GM19193 (cell line): Measurements from ENCODE around the gene PTGIS.

ENCODE experiments used
- POLR2A ChIP-seq: IDR thresholded peaks from 4 replicates; pipeline ENCODE4 v1.6.1; 2011; ENCODE audit not compliant: insufficient read depth, insufficient read length; ENCODE audit errors: extremely low read depth

Gene PTGIS

GRCh38 chr20:49570828-49571552, 3.1 kb upstream of the PTGIS start:
- no peak for TF ChIP-seq POLR2A

- TF ChIP-seq POLR2A: no peak
Measured at GRCh38 chr20:49570161-49570827, 2.4 kb upstream of the PTGIS start.

GRCh38 chr20:49569411-49570115, 1.6 kb upstream of the PTGIS start:
- no peak for TF ChIP-seq POLR2A

GRCh38 chr20:49568278-49569151, 578 bp upstream of the PTGIS start:
- no peak for TF ChIP-seq POLR2A

- no peak for TF ChIP-seq POLR2A
Measured at GRCh38 chr20:49566401-49567364, 1.3 kb downstream of the PTGIS start.

- TF ChIP-seq POLR2A: no peak
Measured at GRCh38 chr20:49563015-49563980, 4.6 kb downstream of the PTGIS start.

GRCh38 chr20:49562311-49563014, 5.5 kb downstream of the PTGIS start:
- no peak for TF ChIP-seq POLR2A

- no peak for TF ChIP-seq POLR2A
Measured at GRCh38 chr20:49561806-49562205, 6.1 kb downstream of the PTGIS start.

GRCh38 chr20:49561256-49561655, 6.7 kb downstream of the PTGIS start:
- TF ChIP-seq POLR2A: no peak

- no peak for TF ChIP-seq POLR2A
Measured at GRCh38 chr20:49560646-49561045, 7.3 kb downstream of the PTGIS start.

GRCh38 chr20:49560186-49560585, 7.8 kb downstream of the PTGIS start:
- no peak for TF ChIP-seq POLR2A
